ENCODE measurements around the gene OTULINL. TPM values are rescaled to one million over a fixed set of nuclear protein-coding genes. Genes with fewer than 3 reads are reported as not detected.

Gene OTULINL
- total and polyA plus RNA-seq, 2 of the 8 experiments (the other 6 are each of a cell fraction or from before 2014, with no cell fraction given) = 3.1 to 8.3 TPM

DNA sequence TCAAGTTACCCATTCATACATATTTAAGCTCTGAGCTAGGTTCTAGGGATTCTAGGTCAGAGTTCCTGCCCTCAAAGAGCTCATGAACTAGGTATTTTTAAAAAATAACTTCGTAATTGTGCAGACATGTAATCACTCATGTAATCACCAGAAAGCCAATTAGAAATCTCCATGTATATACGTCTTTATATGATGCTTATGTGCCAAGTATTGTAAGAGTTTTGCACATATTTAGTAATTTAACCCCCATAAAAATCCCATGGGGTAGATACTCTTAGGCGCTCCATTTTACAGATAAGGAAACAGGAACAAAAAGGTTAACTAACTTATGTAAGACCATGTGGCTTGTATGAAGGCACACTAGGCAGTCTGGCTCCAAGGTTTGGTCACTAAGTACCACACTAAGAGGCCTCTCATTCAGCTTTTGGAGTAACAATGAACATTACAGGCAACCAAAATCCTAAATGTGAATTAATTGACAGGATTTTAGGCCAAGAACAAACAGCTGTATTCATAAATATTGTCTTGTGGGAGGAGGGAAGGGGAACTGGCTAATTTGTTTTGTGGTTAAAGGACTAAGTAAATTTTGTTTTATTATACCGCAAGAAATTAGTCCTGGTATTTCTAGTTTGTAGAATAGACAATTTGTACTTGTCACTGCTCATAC is 1.7 kb upstream of the OTULINL start (continued):
- TF ChIP-seq PHF8 (conservative IDR thresholded peaks at IDR 0.05; ENCODE audit: low read depth, low read length) (no peak), TCF12 (IDR thresholded peaks at IDR 0.05; ENCODE audit: low read depth, low read length) (no peak), BCL11A (IDR thresholded peaks at IDR 0.05; ENCODE audit: low read depth in 2 of 2, low read length in 2 of 2) (no peak), SIN3A (conservative IDR thresholded peaks at IDR 0.05 in 1 of 2, IDR thresholded peaks at IDR 0.05 in 1 of 2; ENCODE audit: low read depth in 1 of 2, low read length in 2 of 2) (no peak)
- TF ChIP-seq, protein P1, sequence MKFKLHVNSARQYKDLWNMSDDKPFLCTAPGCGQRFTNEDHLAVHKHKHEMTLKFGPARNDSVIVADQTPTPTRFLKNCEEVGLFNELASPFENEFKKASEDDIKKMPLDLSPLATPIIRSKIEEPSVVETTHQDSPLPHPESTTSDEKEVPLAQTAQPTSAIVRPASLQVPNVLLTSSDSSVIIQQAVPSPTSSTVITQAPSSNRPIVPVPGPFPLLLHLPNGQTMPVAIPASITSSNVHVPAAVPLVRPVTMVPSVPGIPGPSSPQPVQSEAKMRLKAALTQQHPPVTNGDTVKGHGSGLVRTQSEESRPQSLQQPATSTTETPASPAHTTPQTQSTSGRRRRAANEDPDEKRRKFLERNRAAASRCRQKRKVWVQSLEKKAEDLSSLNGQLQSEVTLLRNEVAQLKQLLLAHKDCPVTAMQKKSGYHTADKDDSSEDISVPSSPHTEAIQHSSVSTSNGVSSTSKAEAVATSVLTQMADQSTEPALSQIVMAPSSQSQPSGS (IDR thresholded peaks at IDR 0.05; ENCODE audit: low read length) = no peak

Measured in H1 (cell line).